DMS79 (cell line): ENCODE data around the gene TDRD15.
"Not testable (repeated sequence)": the region's sequence is repeated elsewhere in the genome, so short reads cannot be mapped to it uniquely, and the experiment has no call there.

Experiments
- DNase-seq: peaks from one replicate; lab custom pipeline; 2025; lab: John Stamatoyannopoulos, UW

Gene TDRD15

GRCh38 chr2:21123473-21124393, at the start of gene TDRD15:
Gene TDRD15 (plus strand): TSS chr2:21123968. CDS start chr2:21137468, 13,500 bp downstream.
- DNase-seq, result no peak

- DNase-seq, result no peak
Observed at GRCh38 chr2:21078296-21078695, 45.5 kb upstream of the TDRD15 start.

GRCh38 chr2:21083482-21083881, 40.3 kb upstream of the TDRD15 start:
- no peak for DNase-seq

- no peak for DNase-seq
Observed at GRCh38 chr2:21084401-21084800, 39.4 kb upstream of the TDRD15 start.

GRCh38 chr2:21092308-21092869, 31.4 kb upstream of the TDRD15 start:
- no peak for DNase-seq

- no peak for DNase-seq
Observed at GRCh38 chr2:21095178-21095577, 28.6 kb upstream of the TDRD15 start.

- DNase-seq, result no peak
Observed at GRCh38 chr2:21095714-21096113, 28.1 kb upstream of the TDRD15 start.

GRCh38 chr2:21096458-21096857, 27.3 kb upstream of the TDRD15 start:
- no peak for DNase-seq

GRCh38 chr2:21097331-21097730, 26.4 kb upstream of the TDRD15 start:
- DNase-seq, result no peak

- DNase-seq, result no peak
Observed at GRCh38 chr2:21098294-21098693, 25.5 kb upstream of the TDRD15 start.

- DNase-seq, result no peak
Observed at GRCh38 chr2:21099281-21099907, 24.4 kb upstream of the TDRD15 start.

- not testable (repeated sequence) for DNase-seq
Observed at GRCh38 chr2:21101514-21102155, 22.1 kb upstream of the TDRD15 start.

GRCh38 chr2:21102356-21102755, 21.4 kb upstream of the TDRD15 start:
- no peak for DNase-seq

- no peak for DNase-seq
Observed at GRCh38 chr2:21103274-21103891, 20.4 kb upstream of the TDRD15 start.

GRCh38 chr2:21104030-21104660, 19.6 kb upstream of the TDRD15 start:
- no peak for DNase-seq

- no peak for DNase-seq
Observed at GRCh38 chr2:21111012-21111411, 12.8 kb upstream of the TDRD15 start.

GRCh38 chr2:21117688-21118087, 6.1 kb upstream of the TDRD15 start:
- DNase-seq, result no peak

- DNase-seq, result no peak
Observed at GRCh38 chr2:21118302-21118920, 5.4 kb upstream of the TDRD15 start.

GRCh38 chr2:21131861-21132260, 8.1 kb downstream of the TDRD15 start:
- no peak for DNase-seq

- DNase-seq, result no peak
Observed at GRCh38 chr2:21135585-21135984, 11.8 kb downstream of the TDRD15 start.

- DNase-seq, result no peak
Observed at GRCh38 chr2:21142149-21142548, 18.4 kb downstream of the TDRD15 start.
